ENCODE measurements around the gene ATAD3C.
A peak's percentile ranks its signal among the peaks of the same experiment; 100 is the strongest.

Gene ATAD3C

DNA sequence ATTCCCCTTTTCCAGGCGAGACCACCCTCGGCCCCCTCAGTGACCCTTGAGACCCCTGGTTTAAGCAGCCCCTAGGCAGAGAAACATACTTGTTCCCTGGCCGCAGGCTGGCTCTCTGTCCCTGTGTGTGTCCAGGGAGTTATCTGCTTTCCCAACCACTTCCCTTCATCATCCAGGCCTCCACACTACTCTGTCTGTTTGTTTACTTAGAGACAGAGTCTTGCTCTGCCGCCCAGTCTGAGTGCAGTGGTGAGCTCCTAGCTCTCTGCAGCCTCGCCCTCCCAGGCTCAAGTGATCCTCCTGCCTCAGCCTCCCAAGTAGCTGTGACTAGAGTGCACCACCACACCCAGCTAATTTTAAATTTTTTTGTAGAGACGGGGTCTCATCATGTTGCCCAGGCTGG is 19.8 kb upstream of the ATAD3C start:
- no peaks in the 10 kb centered on the region for H3K36me3 ChIP-seq
- H3K4me3 ChIP-seq (ENCODE audit: low read depth, low read length), result no peak overlapping the region
- no peaks in the 10 kb centered on the region for H3K9me3 ChIP-seq (ENCODE audit: severe bottlenecking)
- no peak for DNase-seq
- no peaks in the 10 kb centered on the region for H3K27me3 ChIP-seq (ENCODE audit: insufficient read depth, low read depth, severe bottlenecking)
- TF ChIP-seq CTCF (IDR thresholded peaks at IDR 0.05; ENCODE audit: low read depth, low read length), result no peak
- H3K27ac ChIP-seq, result peak overlapping the region; percentile 93

DNA sequence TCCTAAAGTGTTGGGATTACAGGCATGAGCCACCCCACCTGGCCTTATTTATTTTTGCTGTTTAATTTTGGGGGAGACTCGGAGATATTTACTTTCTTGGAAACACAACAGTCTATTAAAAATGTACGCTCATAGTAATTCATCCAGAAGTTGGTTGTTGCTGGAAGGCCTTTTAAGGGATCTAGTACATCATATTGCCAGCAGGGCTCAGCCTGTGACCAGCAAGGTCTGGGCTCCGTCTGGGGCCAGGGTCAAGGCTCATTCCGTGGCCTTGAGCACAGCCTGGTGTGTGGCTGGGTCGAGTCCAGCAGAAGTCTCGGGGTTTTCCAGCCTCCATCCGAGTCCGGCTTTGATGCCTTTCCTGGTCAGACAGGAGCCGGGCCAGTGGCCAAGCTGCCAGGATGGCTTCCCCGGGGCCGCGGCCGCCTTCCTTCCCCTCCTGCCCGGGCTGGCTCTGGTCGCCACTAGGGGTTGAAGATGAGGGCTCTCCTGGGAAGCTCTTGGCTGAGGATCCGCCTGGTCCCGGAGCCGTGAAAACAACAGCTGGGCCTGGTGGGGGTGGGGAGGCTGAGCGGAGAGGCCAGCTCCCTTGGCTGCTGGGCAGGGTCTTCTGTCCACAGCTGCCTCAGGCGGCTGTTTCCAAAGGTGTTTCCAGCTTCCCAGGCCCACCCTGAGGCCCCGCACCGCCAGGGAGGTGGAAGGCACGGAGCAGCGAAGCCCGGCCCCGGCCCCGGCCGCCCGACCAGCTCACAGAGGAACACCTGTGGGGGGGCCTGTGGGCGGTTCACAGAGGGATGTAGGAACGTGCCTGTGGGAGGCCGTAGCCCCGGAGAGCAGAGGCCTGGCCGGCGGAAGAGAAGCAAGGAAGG is 19.1 kb upstream of the ATAD3C start:
- H3K4me3 ChIP-seq (ENCODE audit: low read depth, low read length), result peak overlapping the region; percentile 9
- DNase-seq, result peak; percentile 89
- TF ChIP-seq CTCF (IDR thresholded peaks at IDR 0.05; ENCODE audit: low read depth, low read length), result peak; percentile 38

DNA sequence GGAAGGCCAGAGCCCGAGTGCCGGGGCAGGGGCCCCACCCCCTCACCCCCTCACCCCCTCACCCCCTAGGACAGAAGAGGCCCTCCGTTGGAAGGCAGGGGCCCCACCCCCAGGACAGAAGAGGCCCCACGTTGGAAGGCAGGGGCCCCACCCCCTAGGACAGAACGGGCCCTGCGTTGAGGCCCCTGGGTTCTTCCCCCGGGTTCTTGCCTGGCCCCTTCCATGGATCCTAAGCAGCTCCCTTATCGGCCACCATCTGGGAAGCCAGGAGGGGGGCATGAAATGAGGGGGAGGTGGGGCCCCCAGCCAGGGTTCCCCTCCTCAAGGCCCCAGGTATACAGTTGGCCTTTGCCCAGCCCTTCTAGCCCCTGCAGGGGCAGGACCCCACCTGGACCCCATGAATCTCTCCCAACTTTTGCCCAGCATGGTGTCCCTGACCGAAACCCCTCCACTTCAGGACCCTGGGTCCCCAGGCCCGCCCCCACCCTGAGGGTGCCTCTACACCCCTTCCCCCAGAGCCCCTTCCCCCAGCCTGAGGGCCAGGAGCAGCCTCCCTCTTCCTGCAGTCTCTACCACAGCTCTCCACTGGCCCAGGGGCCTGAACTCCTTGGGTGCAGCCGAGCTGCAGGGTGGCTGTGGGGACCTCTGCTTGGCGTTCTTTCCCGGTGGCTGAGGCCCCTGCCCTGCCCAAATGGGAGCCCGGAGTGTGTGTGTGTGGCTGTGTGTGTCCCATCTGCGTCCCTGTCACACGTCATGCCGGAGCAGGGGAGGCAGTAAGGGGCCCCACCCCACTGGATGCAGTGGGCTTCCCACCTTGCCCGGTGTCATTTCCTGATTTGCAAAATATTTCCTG is 18.3 kb upstream of the ATAD3C start:
- H3K27ac ChIP-seq, result peak overlapping the region; percentile 93
- no peak for DNase-seq
- no peak for TF ChIP-seq CTCF (IDR thresholded peaks at IDR 0.05; ENCODE audit: low read depth, low read length)
- H3K27me3 ChIP-seq (ENCODE audit: insufficient read depth, low read depth, severe bottlenecking), result no peaks in the 10 kb centered on the region
- no peaks in the 10 kb centered on the region for H3K36me3 ChIP-seq
- H3K4me3 ChIP-seq (ENCODE audit: low read depth, low read length), result no peak overlapping the region; the same call in 1 of the 2 replicates
- no peaks in the 10 kb centered on the region for H3K9me3 ChIP-seq (ENCODE audit: severe bottlenecking)

More for the DNA sequence above, 19.1 kb upstream of the ATAD3C start:
- no peaks in the 10 kb centered on the region for H3K27me3 ChIP-seq (ENCODE audit: insufficient read depth, low read depth, severe bottlenecking)
- H3K36me3 ChIP-seq, result no peaks in the 10 kb centered on the region
- H3K27ac ChIP-seq, result peak overlapping the region; percentile 93
- H3K9me3 ChIP-seq (ENCODE audit: severe bottlenecking), result no peaks in the 10 kb centered on the region

GRCh38 chr1:1431845-1432273 is 17.6 kb upstream of the ATAD3C start:
- Histone ChIP-seq H3K27ac (peak overlapping the region; percentile 93), H3K9me3 (ENCODE audit: severe bottlenecking) (no peaks in the 10 kb centered on the region), H3K27me3 (ENCODE audit: insufficient read depth, low read depth, severe bottlenecking) (no peaks in the 10 kb centered on the region), H3K36me3 (no peaks in the 10 kb centered on the region), H3K4me3 (ENCODE audit: low read depth, low read length) (no peak overlapping the region)
- DNase-seq, result peak; percentile 87
- TF ChIP-seq CTCF (IDR thresholded peaks at IDR 0.05; ENCODE audit: low read depth, low read length), result no peak

- Histone ChIP-seq H3K27ac (peak overlapping the region; percentile 93), H3K36me3 (no peaks in the 10 kb centered on the region; the same call in 1 of the 2 replicates), H3K9me3 (ENCODE audit: severe bottlenecking) (no peaks in the 10 kb centered on the region), H3K27me3 (ENCODE audit: insufficient read depth, low read depth, severe bottlenecking) (no peaks in the 10 kb centered on the region), H3K4me3 (ENCODE audit: low read depth, low read length) (no peak overlapping the region)
- no peak for DNase-seq
- TF ChIP-seq CTCF (IDR thresholded peaks at IDR 0.05; ENCODE audit: low read depth, low read length), result no peak
Observed at GRCh38 chr1:1432274-1432950, 17.1 kb upstream of the ATAD3C start.

Measured in WERI-Rb-1 (cell line).